ENCODE data around the gene RNPC3.

Gene RNPC3, protein sequence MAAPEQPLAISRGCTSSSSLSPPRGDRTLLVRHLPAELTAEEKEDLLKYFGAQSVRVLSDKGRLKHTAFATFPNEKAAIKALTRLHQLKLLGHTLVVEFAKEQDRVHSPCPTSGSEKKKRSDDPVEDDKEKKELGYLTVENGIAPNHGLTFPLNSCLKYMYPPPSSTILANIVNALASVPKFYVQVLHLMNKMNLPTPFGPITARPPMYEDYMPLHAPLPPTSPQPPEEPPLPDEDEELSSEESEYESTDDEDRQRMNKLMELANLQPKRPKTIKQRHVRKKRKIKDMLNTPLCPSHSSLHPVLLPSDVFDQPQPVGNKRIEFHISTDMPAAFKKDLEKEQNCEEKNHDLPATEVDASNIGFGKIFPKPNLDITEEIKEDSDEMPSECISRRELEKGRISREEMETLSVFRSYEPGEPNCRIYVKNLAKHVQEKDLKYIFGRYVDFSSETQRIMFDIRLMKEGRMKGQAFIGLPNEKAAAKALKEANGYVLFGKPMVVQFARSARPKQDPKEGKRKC

DNA sequence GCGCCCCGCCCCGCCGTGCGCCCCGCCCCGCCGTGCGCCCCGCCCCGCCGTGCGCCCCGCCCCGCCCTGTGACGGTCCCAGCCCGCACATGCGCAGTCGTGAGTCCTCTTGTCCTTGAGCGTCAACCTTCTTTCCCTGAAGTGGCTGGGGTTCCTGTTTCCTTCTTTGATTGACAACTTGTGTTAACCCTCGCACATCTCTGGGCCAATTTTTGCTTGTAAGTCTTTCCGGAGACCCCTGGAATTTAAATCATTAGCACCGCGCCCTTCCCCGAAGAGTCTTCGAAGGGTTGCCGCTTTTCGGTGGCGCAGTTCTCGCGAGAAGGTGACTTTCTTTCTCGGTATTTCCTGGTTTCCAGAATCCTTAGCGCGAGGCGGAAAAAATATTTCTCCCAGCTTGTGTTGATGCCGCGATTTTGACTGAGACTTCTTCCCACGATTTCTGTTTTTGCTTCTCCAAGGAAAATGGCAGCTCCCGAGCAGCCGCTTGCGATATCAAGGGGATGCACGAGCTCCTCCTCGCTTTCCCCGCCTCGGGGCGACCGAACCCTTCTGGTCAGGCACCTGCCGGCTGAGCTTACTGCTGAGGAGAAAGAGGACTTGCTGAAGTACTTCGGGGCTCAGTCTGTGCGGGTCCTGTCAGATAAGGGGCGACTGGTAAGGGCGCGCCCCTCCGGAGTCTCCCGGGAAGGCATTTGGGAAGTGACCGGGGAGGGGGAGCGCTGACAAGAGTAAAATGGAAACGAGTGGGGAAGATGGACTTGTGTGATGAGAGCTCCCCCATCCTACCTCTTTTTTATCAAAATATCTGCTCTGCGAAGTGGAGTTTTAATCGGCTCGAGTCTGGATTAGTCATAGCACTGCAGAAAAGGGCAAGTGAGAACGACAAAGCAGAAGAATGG, at the start of gene RNPC3:
Gene RNPC3, plus strand, starts transcription at position 93 of the 901 bp plus-strand sequence. Its CDS starts 372 bp downstream, at position 465.
- peak; percentile 96 for DNase-seq

DNA sequence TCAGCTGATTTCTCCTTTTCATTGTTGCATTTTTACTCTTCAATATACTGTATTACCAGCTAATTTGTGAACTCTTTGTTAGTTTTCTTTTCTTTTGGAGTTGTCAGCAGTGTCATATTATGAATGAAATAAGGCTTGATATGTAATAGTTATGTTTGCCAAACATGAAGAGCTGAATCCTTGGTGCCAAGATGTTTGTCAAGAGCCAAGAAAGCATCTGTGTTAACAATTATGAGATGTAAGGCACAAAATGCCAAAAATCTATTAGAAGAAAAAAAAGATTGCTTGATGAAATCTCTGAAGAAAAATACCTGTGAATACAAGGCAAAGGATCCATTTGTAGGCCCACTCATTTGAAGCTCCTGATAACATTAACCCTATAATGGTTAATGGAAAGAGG, 48.4 kb upstream of the RNPC3 start:
- no peak for DNase-seq

DNA sequence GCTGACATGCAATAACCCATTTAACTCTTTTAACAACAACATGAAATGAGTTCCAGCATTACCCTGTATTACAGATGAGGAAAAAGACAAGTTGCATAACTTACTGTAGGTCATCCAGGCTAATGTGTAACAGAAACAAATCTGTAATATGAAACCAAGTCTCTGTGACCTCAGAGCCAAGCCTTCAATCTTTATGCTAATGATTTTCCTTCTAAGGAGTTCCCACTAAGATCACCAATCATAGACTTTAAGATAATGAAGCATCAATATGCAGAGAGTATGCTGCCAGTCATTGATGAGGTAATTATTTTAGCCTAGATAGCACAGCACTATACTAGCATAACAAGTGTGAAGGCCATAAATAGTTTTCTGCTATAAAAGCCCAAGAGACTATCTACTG, 35.6 kb upstream of the RNPC3 start:
- no peak for DNase-seq

DNA sequence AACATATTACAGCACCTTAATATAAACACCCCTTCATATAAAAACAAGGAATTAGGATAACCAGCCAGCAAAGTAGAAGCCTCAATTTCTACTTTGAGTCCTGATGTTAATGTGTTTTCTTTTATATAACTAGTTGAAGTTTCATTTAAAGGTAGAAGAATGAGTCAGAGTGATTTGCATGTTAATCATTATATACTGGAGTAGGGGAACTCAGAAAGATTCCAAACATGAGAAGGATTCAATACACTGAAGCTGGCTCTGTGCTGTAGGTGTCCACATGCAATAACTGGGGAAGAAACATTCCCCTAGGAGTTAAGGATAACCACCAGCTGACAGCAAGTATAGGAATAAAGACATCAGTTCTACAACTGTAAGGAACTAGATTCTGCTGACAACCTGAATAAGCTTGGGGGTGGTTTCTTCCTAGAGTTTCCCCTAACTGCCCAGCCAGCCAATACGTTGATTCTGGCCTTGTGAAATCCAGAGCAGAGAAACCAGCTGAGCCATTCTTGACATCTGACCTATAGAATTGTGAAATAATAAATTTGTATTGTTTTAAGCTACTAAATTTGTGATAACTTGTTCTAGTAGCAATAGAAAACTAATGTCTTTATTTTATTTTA, 33.4 kb upstream of the RNPC3 start:
- DNase-seq = no peak

DNA sequence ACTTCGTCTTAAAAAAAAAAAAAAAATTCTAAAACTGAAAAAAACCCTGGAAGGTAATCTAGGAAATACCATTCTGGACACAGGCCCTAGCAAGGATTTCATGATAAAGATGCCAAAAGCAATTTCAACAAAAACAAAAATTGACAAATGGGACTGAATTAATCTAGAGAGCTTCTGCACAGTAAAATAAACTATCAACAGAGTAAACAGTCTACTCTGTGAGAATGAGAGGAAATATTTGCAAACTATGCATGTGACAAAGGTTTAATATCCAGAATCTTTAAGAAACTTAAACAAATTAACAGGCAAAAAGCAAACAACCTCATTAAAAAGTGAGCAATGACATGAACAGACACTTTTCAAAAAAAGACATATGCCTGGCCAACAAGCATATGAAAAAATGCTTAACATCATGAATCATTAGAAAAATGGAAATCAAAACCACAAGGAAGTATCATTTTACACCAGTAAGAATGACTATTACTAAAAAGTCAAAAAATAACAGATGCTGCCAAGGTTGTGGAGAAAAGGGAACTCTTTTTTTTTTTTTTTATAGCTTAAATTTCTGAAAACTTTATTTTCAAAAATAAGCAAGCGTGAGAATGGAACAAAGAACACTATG, 29.4 kb upstream of the RNPC3 start:
- no peak for DNase-seq

DNA sequence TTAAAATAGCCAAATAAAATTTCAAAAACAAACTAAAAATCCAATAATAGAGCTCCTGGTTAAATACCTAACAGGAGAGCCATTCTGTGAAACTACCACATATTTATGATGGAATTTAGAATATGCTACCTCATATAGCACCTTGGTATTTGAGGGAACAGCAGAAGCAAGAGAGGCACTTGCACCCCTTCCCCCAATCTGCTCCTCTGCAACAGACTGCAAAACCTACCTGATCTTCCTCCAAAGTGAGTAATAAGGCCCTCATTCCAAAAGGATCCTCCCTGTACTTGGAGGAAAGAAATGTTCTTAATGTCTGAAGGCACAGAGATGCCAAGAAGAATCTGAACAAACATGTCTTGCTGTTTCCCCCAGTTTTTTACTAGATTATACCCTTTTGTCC, 28.1 kb upstream of the RNPC3 start:
- DNase-seq = no peak

DNA sequence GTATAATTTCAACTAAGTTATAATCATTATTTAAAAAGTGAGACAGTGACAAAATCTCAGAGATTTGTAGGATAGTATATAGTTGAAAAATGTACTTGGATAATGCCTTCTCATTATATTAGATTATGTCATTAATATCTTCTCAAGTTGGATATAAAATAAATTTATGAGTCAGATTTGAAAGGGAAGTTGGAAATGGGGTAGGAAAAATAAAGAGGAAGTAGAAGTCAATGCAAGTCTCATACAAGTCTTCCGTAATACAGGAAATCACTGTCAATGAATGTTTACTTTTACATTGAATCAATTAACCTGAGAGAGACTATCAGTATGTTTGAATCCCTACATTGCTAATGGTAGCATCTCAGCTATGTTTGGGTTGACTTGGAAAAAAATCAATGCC, 16.2 kb upstream of the RNPC3 start:
- DNase-seq = no peak

DNA sequence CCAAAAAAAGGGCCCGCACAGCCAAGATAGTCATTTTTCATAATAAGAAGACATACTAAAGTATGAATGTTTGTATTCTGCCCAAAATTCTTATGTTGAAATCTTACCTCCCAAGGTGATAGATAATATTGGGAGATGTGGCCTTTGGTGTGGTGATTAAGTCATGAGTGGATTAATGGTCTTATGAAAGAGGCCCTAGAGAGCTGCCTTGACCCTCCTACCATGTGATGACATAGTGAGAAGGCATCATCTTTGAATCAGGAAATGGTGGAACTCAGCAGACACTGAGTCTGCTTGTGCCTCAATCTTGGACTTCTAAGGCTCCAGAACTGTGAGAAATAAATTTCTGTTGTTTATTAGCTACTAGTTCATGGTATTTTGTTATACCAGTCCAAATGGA, 11.8 kb upstream of the RNPC3 start:
- DNase-seq = no peak

DNA sequence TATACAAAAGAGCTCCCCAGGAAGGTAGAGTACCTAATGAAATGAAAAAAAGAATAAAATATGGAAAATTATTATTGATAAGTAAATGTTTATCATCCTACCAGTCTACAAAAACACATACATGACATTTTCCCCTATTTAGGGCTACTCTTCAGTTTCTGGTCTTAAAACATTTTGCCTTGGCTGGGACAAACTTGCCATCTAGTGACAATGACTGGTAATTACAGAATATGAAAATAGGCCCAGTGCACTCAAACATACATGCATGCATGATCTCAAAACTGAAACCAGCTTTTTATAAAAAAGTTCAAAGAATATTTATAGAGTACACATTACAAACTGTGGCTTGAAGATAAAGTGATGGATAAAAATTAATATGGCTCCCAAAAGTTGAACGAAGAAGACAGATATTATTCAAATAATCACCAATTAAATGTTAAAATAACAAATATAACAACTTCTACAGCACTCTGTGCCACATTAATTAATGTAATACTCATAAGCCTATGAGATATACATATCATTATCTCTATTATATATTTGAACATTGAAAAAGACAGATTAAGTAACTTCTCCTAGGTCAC, 10.5 kb upstream of the RNPC3 start:
- peak; percentile 43 for DNase-seq

DNA sequence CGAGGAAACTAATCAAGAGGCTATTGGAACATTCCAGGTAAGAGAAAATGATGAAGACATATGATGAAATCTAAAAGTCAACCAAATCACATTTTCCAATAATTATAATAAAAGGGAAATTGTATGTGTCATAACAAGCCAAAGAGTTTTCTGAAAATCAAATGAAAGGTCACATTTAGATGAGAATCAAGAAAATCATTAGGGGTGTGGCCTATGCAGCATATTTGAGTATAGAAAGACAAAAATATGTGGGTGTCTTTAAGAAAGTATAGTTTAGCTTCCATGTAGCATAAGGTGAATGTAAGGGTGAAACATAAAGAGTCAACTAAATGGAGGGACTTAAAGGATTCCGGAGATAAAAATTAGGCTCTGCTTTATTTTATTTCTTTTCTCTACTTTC, 9.2 kb upstream of the RNPC3 start:
- no peak for DNase-seq

DNA sequence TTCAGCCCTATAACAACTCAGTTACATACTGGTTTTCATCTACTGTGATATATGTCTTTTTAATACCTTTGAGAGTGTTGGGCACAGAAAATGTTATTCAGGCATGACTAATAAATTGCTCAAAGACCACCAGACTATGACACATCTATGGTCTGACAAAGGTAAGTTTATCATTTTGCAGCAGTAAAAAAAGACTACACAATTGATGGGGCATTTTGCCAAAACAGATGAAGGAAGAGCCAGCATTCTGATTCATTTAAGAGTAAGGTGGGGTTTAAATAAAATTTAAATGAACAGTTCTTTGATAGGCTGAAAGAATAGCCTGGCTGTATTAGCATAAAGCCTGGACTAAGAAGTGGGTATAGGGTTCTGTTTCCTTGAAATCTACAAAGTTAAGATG, 8.8 kb upstream of the RNPC3 start:
- no peak for DNase-seq

DNA sequence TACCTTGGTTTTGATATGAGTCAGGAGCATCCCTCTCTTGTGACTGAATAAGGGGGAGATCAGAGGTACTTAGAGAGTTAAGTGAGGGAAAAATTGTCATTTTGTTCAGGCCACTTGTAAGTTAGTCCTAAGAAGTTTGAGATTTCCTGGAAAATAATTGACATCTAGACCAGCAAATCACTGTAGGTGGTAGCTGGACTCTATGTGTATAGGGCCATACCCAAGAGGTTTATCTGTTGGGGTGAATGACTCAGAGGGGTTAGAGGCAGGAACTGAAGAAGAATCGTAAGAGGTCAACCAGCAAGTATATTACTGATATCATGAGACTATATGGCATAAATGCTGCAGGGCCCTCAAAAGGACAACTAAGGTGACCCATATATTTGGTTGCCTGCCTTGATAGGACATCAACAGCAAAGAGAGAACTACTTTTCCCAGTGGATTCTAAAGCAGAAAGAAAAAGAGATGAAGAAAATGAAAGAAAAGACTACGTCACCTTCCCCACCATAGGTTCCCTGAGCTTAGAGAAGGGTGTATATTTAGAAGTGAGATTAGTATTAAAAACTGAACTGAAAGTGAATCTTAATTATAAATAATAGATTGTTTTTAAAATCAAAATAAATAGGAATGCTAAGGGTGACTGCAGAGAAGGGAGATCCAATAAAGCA, 8.0 kb upstream of the RNPC3 start:
- DNase-seq = no peak

DNA sequence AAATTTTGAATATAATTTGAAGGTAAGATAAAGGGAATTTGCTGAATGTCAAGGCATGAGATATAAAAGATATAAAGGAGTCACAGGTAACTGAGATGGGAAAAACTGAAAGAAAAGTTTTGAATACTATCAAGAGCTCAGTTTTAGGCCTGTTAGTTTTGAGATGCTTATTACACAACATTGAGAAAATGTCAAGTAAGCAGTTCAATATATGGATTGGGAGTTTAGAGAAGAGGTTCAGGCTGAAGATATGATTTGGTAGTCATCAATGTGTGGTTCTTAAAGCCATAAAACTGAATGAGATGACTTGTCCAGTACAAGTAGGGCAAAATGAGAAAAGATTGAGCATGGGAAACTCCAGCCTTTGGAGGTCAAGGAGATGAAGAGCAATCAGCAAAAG, 4.7 kb upstream of the RNPC3 start:
- DNase-seq = no peak

DNA sequence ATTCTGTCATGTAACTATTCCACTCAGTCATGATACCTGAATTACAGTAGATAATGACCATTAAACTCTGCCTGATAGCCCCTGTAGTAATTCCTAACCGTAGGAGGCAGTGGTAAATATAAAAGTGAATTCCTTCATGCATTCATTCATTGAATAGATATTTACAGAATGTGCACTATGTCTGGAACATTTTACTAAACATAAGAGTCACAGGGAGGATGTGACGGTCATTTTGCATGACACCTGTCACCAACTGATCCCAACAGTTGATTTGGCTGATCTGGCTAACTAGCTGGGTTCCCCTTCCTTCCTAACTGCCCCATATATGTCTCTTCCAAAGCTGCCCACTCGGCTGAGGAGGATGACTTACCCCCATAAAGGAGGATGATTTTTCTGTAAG, 2.2 kb upstream of the RNPC3 start:
- DNase-seq = no peak

DNA sequence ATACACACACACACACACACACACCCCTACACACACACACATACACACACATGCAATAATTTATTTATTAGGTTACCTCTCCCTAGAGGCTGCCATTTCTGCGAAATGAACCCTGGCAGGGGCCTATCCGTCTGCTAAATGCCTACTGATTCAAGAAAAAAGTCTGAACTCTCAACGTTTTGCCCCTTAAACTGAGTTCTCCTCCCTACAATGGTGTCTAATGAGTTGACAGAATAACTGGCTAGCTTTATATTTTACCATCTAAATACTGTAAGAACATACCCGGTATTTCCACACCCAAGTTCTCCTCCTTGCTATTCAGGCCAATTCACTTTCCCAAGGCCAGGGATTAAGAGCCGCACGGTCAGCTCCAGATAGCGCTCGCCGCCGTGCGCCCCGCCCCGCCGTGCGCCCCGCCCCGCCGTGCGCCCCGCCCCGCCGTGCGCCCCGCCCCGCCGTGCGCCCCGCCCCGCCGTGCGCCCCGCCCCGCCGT, 339 bp upstream of the RNPC3 start:
- peak; percentile 61 for DNase-seq

DNA sequence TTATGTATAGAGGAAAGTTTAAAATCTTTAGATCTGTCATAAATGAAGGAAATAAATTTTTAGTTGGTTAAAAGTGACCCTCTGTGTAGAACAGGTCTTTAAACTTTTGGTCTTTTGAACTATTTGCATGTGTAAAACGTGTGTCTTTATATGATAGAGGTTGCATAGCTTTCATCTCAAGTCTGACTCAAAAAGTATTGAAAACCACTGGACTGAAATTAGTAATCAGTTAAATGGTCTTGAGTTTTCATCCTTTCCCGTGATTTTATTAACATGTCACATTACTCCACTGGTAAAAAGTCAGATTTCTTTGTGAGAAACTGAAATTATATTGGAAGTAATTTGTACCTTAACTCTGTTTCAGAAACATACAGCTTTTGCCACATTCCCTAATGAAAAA, 1.8 kb downstream of the RNPC3 start:
- no peak for DNase-seq

DNA sequence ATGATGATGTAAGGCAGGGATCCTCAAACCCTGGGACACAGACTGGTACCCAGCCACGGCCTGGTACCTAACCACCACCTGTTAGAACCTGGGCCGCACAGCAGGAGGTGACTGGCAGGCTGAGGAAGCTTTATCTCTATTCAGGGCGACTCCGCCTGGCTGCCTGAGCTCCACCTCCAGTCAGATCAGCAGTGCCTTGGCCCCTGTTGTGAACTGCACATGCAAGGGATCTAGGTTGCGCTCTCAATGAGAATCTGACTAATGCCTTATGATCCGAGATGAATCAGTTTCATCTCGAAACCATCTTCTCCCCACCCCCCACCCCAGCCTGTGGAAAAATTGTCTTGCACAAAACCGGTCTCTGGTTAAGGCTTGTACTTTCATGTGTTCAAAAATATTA, 4.2 kb downstream of the RNPC3 start:
- DNase-seq = no peak

DNA sequence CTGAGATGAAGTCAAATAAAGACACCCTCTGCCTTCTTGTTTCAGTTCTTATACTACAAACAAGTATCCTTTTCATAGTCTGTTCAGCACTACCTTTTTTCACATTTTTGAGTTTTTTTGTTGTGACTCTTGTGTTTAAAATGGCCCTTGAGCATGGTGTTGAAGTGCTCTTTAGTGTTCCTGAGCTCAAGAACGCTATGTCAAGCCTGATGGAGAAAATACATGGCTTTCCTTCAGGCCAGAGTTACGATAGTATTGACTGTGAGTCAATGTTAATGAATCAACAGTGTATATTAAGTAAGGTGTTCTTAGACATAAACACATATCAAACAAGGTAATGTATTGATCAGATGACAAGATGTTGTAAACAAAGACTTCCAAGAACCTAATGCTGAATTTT, 12.7 kb downstream of the RNPC3 start:
- no peak for DNase-seq

DNA sequence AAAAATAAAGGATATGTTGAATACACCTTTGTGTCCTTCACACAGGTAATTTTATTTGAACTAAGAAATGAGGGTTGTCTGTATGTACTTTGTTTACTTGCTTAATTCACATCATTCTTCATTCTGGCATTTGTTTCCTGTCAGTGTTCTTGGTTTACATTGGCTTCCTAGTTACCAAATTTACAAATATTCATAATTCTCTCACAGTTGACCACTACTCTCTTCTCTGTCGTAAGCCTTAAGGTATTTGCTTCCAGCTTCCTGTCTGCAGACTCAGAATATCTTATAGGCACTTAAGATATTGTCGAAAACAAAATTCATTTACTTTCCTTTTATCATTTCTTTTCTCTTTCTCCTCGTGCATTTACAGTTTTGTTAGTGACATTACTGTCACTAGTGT, 15.9 kb downstream of the RNPC3 start:
- no peak for DNase-seq

DNA sequence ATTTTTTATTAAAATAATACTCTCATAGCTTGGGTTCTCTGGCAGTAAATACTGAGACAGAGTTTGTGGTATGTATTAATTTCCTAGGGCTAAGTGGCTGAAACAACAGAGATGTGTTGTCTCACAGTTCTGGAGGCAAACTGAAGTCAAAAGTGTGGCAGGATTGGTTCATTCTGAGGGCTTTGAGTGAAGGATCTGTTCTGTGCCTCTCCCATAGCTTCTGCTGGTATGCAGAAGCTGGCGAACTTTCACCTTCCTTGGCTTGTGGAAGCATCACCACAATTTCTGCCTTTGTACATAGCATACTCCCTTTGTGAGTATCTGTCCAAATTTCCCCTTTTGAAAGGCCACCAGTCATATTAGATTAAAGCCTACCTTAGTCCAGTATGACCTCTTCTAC, 21.0 kb downstream of the RNPC3 start:
- DNase-seq = no peak

DNA sequence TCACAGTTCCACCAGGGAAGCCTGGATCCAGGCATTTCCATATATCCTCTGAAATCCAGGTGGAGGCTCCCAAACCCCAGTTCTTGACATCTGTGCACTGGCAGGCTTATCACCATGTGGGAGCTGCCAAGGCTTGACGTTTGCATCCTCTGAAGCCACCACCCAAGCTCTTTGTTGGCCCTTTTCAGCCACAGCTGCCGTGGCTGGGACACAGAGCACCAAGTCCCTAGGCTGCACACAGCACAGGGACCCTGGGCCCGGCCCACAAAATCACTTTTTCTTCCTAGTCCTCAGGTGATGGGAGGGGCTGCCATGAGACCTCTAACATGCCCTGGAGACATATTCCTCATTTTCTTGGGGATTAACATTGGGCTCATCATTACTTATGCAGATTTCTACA, 22.3 kb downstream of the RNPC3 start:
- DNase-seq = no peak

DNA sequence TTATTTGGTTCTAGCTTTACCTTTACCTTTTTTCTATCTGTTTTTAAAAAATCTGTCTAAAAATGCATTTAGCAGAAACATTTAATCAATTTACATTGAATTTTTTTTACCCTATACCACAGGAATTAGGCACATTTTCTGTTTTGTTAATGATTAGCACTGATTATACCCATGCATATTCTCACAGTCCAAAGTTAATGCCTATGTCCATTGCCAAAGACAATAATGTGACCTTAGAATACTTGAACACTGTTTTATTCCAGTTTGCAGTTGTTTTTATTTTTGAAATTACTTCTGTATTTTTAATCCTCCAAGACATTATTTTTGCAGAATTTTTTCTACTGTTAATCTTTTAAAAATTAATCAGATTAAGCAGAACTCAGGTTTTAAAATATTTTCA, 34.9 kb downstream of the RNPC3 start:
- DNase-seq = no peak
